Muscle layer of duodenum (tissue), 2 donors: Measurements from ENCODE around the gene TAB3.

Experiments
- H3K27ac ChIP-seq: one replicate; pipeline ENCODE4 v1.7.0; 2013; ENCODE audit warnings: mild to moderate bottlenecking, low read length
- H3K27me3 ChIP-seq: one replicate; pipeline ENCODE4 v1.7.0; 2013; ENCODE audit warnings: low read depth, mild to moderate bottlenecking, control low read depth, low read length
- H3K36me3 ChIP-seq, 2 donors: one replicate each; pipeline ENCODE4 v1.7.0; 2013; ENCODE audit warnings: low read length in 2 of 2, control low read depth in 1 of 2, mild to moderate bottlenecking in 1 of 2; ENCODE audit not compliant: insufficient read depth in 2 of 2, control insufficient read depth in 1 of 2
- H3K4me1 ChIP-seq, 2 donors: one replicate each; pipeline ENCODE4 v1.7.0; 2013; ENCODE audit warnings: low read length in 2 of 2, mild to moderate bottlenecking in 2 of 2, control low read depth in 1 of 2, moderate library complexity in 1 of 2; ENCODE audit not compliant: insufficient read depth in 2 of 2, control insufficient read depth in 1 of 2
- H3K4me3 ChIP-seq, 2 donors: one replicate each; pipeline ENCODE4 v1.7.0; 2013; ENCODE audit warnings: low read length in 2 of 2, low read depth in 1 of 2, mild to moderate bottlenecking in 1 of 2
- H3K9me3 ChIP-seq, 2 donors: one replicate each; pipeline ENCODE4 v1.7.0; 2013; ENCODE audit warnings: low read length in 2 of 2, control low read depth in 1 of 2, mild to moderate bottlenecking in 1 of 2; ENCODE audit not compliant: control insufficient read depth in 1 of 2
- donor health status: healthy.

Gene TAB3

GRCh38 chrX:30883138-30883537, 5.9 kb downstream of the TAB3 start:
- Histone ChIP-seq H3K4me1 (peaks cover 0 to 13% of the 10 kb centered on the region in 2 donors), H3K4me3 (no peak overlapping the region), H3K27ac (no peak overlapping the region), H3K9me3 (no peaks in the 10 kb centered on the region), H3K27me3 (no peaks in the 10 kb centered on the region), H3K36me3 (no peaks in the 10 kb centered on the region)

- Histone ChIP-seq H3K4me1 (peaks cover 0 to 5% of the 10 kb centered on the region in 2 donors), H3K4me3 (no peak overlapping the region), H3K27me3 (no peaks in the 10 kb centered on the region), H3K9me3 (no peaks in the 10 kb centered on the region), H3K27ac (no peak overlapping the region), H3K36me3 (no peaks in the 10 kb centered on the region)
Measured at GRCh38 chrX:30881797-30882196, 7.3 kb downstream of the TAB3 start.

DNA sequence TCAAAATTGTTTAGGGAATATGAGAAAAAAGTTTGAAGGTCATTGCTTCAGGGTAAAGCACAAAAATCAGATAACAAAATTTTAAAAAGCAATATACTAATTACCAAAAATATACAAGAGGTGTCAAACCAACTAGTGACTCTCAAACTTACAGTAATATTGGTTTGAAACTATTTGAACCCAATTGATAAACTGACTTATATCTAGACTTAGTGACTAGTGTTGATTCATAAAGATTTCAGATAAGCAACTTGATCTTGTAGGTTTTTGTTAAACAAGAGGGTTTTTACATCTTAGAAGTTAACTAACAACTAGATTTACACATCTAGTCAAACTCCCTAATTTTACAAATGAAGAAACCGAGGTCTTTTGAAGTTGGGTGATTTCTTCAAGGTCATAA, 7.7 kb downstream of the TAB3 start:
- no peak overlapping the region for H3K4me3 ChIP-seq
- peaks cover 0 to 5% of the 10 kb centered on the region in 2 donors for H3K4me1 ChIP-seq
- no peaks in the 10 kb centered on the region for H3K27me3 ChIP-seq
- no peak overlapping the region for H3K27ac ChIP-seq
- H3K9me3 ChIP-seq, result no peaks in the 10 kb centered on the region
- H3K36me3 ChIP-seq, result no peaks in the 10 kb centered on the region

- Histone ChIP-seq H3K27me3 (no peaks in the 10 kb centered on the region), H3K27ac (no peak overlapping the region), H3K4me1 (peaks cover 0 to 5% of the 10 kb centered on the region in 2 donors), H3K4me3 (no peak overlapping the region), H3K36me3 (no peaks in the 10 kb centered on the region), H3K9me3 (no peaks in the 10 kb centered on the region)
Measured at GRCh38 chrX:30880058-30880457, 9.0 kb downstream of the TAB3 start.

GRCh38 chrX:30876367-30876766, 12.7 kb downstream of the TAB3 start:
- Histone ChIP-seq H3K27ac (no peak overlapping the region), H3K4me3 (no peak overlapping the region), H3K27me3 (no peaks in the 10 kb centered on the region), H3K4me1 (peaks cover 0 to 5% of the 10 kb centered on the region in 2 donors), H3K36me3 (no peaks in the 10 kb centered on the region), H3K9me3 (no peaks in the 10 kb centered on the region)

DNA sequence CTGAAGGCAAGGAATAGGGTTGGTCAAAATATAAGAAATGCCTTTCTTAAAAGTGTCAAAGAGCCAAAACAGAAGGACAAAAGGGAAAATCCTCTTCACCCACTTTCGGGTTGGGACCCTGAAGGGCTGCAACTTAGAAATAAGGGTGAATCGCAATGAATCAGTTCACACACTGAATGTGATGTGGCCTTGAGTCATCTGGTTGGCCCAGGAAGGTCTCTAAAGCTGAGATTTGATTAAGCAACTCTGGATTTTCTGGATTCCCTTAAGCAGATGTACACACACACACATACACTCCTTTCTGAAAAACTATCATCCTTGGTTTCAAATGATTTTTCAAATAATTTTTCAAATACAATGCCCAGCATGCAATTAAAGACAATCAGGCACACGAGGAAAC, 13.1 kb downstream of the TAB3 start:
- Histone ChIP-seq H3K9me3 (no peaks in the 10 kb centered on the region), H3K4me3 (no peak overlapping the region), H3K4me1 (peaks cover 0 to 5% of the 10 kb centered on the region in 2 donors), H3K27me3 (no peaks in the 10 kb centered on the region), H3K36me3 (no peaks in the 10 kb centered on the region), H3K27ac (no peak overlapping the region)

- no peaks in the 10 kb centered on the region for H3K9me3 ChIP-seq
Measured at GRCh38 chrX:30874851-30875250, 14.2 kb downstream of the TAB3 start.

DNA sequence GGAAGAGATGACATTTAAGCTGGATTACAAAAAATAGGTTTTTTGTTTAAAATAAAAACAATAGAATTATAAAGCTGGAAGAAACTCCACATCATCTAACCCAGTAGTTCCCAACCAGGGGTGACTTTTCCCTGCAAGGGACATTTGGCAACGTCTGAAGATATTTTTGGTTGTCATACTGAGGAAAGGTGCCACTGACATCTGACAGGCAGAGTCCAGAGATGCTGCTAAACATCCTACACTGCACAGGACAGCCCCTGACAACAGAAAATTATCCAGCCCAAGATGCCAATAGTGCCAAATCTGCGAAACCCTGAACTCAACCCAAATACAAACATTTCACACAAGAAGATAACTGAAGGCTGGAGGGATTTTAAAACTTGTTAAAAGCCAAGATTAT, 18.5 kb downstream of the TAB3 start:
- no peaks in the 10 kb centered on the region for H3K27me3 ChIP-seq
- H3K4me3 ChIP-seq, result no peak overlapping the region
- H3K4me1 ChIP-seq, result no peaks in the 10 kb centered on the region
- H3K36me3 ChIP-seq, result no peaks in the 10 kb centered on the region
- H3K9me3 ChIP-seq, result no peaks in the 10 kb centered on the region
- H3K27ac ChIP-seq, result no peak overlapping the region

More at GRCh38 chrX:30874851-30875250, 14.2 kb downstream of the TAB3 start:
- Histone ChIP-seq H3K4me3 (no peak overlapping the region), H3K27ac (no peak overlapping the region), H3K4me1 (peaks cover 0 to 5% of the 10 kb centered on the region in 2 donors), H3K36me3 (no peaks in the 10 kb centered on the region), H3K27me3 (no peaks in the 10 kb centered on the region)

- Histone ChIP-seq H3K27me3 (no peaks in the 10 kb centered on the region), H3K9me3 (no peaks in the 10 kb centered on the region), H3K27ac (no peak overlapping the region), H3K4me3 (no peak overlapping the region), H3K4me1 (no peaks in the 10 kb centered on the region), H3K36me3 (no peaks in the 10 kb centered on the region)
Measured at GRCh38 chrX:30865612-30866011, 23.4 kb downstream of the TAB3 start.

GRCh38 chrX:30865015-30865414, 24.0 kb downstream of the TAB3 start:
- H3K27ac ChIP-seq, result no peak overlapping the region
- no peaks in the 10 kb centered on the region for H3K4me1 ChIP-seq
- H3K27me3 ChIP-seq, result no peaks in the 10 kb centered on the region
- no peaks in the 10 kb centered on the region for H3K9me3 ChIP-seq
- no peaks in the 10 kb centered on the region for H3K36me3 ChIP-seq
- no peak overlapping the region for H3K4me3 ChIP-seq

DNA sequence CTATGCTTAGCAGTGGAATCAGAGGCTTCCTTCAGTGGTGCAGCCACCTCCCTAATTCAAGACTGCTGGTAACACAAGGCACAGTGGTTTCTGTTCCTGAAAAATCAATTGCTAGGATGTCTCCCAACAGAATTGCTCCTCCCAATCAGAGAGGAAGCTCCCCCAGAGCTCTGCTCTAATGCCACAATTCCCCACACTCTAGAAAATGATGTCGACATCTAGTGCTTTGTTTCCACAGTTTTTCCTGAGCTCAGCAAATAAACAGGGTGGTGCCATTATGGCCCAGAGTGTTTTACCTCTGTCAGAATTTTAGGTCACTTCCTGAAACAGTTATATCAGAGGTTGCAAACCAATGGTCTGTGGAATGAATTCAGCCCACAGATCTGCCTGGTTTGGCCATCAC, 24.7 kb downstream of the TAB3 start:
- no peak overlapping the region for H3K27ac ChIP-seq
- H3K9me3 ChIP-seq, result no peaks in the 10 kb centered on the region

GRCh38 chrX:30863974-30864373, 25.1 kb downstream of the TAB3 start:
- H3K4me1 ChIP-seq, result no peaks in the 10 kb centered on the region
- no peaks in the 10 kb centered on the region for H3K9me3 ChIP-seq
- H3K27ac ChIP-seq, result no peak overlapping the region
- no peaks in the 10 kb centered on the region for H3K27me3 ChIP-seq
- H3K36me3 ChIP-seq, result no peaks in the 10 kb centered on the region
- H3K4me3 ChIP-seq, result no peak overlapping the region

More for the DNA sequence above, 24.7 kb downstream of the TAB3 start:
- Histone ChIP-seq H3K4me3 (no peak overlapping the region), H3K27me3 (no peaks in the 10 kb centered on the region), H3K4me1 (no peaks in the 10 kb centered on the region), H3K36me3 (no peaks in the 10 kb centered on the region)
